Muscle layer of duodenum (tissue), 2 donors: ENCODE measurements around the gene GLT6D1.

Experiments used
- H3K27ac ChIP-seq: one replicate; pipeline ENCODE4 v1.7.0; 2013; ENCODE audit warnings: mild to moderate bottlenecking, low read length
- H3K27me3 ChIP-seq: one replicate; pipeline ENCODE4 v1.7.0; 2013; ENCODE audit warnings: low read depth, mild to moderate bottlenecking, control low read depth, low read length
- H3K36me3 ChIP-seq, 2 donors: one replicate each; pipeline ENCODE4 v1.7.0; 2013; ENCODE audit warnings: low read length in 2 of 2, control low read depth in 1 of 2, mild to moderate bottlenecking in 1 of 2; ENCODE audit not compliant: insufficient read depth in 2 of 2, control insufficient read depth in 1 of 2
- H3K4me1 ChIP-seq, 2 donors: one replicate each; pipeline ENCODE4 v1.7.0; 2013; ENCODE audit warnings: low read length in 2 of 2, mild to moderate bottlenecking in 2 of 2, control low read depth in 1 of 2, moderate library complexity in 1 of 2; ENCODE audit not compliant: insufficient read depth in 2 of 2, control insufficient read depth in 1 of 2
- H3K4me3 ChIP-seq, 2 donors: one replicate each; pipeline ENCODE4 v1.7.0; 2013; ENCODE audit warnings: low read length in 2 of 2, low read depth in 1 of 2, mild to moderate bottlenecking in 1 of 2
- H3K9me3 ChIP-seq, 2 donors: one replicate each; pipeline ENCODE4 v1.7.0; 2013; ENCODE audit warnings: low read length in 2 of 2, control low read depth in 1 of 2, mild to moderate bottlenecking in 1 of 2; ENCODE audit not compliant: control insufficient read depth in 1 of 2
- donor health status: healthy.

Gene GLT6D1

DNA sequence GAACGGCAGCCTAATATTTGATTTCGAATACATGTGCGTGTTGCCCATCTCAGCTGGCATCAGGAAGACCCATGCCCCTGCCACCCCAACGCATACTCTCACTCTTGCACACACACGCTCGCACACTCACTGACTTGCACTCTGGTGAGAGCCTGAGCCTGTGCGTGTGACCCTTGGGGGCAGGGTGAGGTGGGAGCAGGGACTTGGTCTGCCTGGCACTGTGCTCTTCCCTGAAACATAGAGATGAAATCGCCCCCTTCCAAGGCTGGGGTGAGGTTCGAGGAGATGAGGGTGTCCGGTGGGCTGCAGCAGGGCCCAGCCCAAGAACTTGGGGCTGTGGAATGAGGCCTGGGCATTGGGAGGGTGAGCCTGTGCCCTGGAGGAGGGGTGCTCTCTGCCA lies 24.9 kb upstream of the GLT6D1 start:
- Histone ChIP-seq H3K4me3 (no peak overlapping the region), H3K9me3 (no peaks in the 10 kb centered on the region), H3K4me1 (no peaks in the 10 kb centered on the region), H3K36me3 (no peaks in the 10 kb centered on the region), H3K27ac (no peak overlapping the region), H3K27me3 (no peaks in the 10 kb centered on the region)

DNA sequence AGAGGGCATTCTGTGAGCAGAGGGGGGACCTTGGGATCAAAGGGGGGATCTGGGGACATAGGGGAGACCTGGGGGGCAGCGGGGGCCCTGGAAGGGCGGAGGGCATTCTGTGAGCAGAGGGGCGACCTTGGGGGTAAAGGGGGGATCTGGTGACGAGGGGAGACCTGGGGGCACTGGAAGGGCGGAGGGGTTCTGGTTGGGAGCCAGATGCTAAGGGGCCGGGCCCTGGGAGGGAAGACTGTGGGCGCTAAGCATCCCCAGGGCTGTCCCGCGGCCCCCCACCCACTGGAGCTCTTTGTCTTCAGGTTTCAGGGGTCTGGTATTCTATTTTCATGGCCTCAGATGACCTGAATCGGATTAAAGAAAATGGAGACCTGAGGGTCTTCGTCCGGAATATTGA lies 24.5 kb upstream of the GLT6D1 start:
- Histone ChIP-seq H3K27ac (no peak overlapping the region), H3K36me3 (no peaks in the 10 kb centered on the region), H3K4me3 (no peak overlapping the region), H3K9me3 (no peaks in the 10 kb centered on the region), H3K4me1 (no peaks in the 10 kb centered on the region), H3K27me3 (no peaks in the 10 kb centered on the region)

DNA sequence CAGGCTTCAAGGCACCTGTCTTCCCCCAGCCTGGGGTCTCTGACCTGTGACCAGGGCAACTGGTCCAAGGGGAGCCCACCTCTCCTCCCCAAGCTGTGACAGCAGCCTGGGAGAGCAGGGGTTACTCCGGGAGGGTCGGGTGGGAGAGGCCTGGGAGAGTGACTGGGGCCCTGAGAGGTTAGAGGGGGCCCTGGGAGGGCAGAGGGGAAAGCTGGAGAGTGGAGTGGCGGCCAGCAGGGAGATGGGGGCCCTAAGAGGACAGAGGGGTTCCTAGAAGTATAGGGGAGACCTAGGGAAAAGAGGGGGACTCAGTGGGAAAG lies 24.1 kb upstream of the GLT6D1 start:
- H3K36me3 ChIP-seq: no peaks in the 10 kb centered on the region
- H3K27me3 ChIP-seq: no peaks in the 10 kb centered on the region
- H3K9me3 ChIP-seq: no peaks in the 10 kb centered on the region

DNA sequence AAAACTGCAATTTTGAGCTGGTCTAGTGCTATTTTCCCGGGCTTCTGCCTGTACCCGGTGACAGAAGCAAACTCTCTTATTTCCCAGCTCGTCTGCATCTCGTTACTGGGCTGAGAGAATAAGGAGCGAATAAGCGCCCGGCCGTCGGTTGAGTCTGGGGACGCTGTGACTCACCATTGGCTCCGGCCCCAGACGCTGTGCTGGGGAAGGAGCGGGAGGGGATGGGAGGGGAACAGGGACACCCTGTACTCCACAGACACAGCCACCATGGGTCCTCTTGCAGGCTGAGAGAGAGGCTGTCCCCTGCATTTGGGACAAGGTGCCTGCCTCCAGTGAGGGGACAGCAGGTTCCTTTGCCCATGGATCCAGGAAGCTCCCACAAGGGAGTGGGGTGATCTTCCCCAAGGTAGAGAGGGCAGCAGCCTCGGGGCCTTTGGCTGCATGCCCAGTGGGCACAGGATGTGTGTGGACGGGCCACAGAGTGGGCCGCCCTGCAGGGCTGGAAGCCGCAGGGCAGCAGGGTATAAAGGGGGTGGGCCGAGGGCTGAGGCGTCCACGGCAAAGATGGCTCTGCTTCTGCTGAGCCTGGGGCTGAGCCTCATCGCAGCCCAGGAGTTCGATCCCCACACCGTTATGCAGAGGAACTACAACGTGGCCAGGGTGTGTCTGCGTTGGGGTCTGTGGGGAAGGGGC lies 23.6 kb upstream of the GLT6D1 start, which contains the start of gene LCN9:
Gene LCN9, plus strand, starts transcription at position 552 of the 693 bp plus-strand sequence. Its CDS starts 13 bp downstream, at position 565.
- H3K27me3 ChIP-seq: no peaks in the 10 kb centered on the region

More for the DNA sequence above, 24.1 kb upstream of the GLT6D1 start:
- Histone ChIP-seq H3K4me1 (no peaks in the 10 kb centered on the region), H3K27ac (no peak overlapping the region), H3K4me3 (no peak overlapping the region)

DNA sequence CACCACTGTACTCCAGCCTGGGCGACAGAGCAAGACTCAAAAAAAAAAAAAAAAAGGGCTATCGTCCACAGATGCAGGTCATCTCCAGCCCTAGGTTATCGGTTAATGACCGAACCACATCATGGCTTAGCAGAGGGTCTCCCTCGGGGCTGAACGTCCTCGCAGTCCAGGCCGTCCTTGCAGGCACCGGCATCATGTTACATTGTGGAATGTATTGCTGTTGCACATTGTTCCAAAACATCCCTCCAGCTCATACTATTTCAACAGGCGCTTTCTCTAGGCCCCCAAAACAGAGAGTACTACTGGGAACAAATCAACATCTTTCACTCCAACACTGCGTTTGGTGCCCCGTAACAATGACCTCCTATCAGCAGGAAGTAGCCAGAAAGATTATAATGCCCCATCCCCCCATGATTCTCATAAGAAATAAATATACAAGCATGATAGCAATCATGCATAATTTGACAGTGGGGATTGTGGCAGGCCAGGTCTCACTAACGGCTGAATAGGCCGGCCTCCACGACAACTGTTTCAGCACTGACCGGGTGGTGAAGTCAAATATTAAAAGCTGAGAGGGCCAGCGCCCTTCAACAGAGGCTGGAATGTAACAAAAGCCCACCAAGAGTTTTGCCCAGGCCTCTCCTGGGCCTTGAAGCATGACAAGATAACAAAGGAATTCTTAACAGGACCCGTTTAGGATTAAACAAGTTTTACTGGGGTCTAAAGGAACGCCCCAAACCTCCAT lies 22.6 kb upstream of the GLT6D1 start:
- H3K27ac ChIP-seq: no peak overlapping the region
- no peak overlapping the region for H3K4me3 ChIP-seq
- no peaks in the 10 kb centered on the region for H3K9me3 ChIP-seq
- no peaks in the 10 kb centered on the region for H3K27me3 ChIP-seq
- H3K4me1 ChIP-seq: no peaks in the 10 kb centered on the region
- no peaks in the 10 kb centered on the region for H3K36me3 ChIP-seq

More for the DNA sequence above, 23.6 kb upstream of the GLT6D1 start, which contains the start of gene LCN9:
- no peak within 1 kb of the TSS for H3K4me3 ChIP-seq
- no peaks in the 10 kb centered on the region for H3K36me3 ChIP-seq
- no peaks in the 10 kb centered on the region for H3K4me1 ChIP-seq
- no peak within 1 kb of the TSS for H3K27ac ChIP-seq
- H3K9me3 ChIP-seq: no peaks in the 10 kb centered on the region

DNA sequence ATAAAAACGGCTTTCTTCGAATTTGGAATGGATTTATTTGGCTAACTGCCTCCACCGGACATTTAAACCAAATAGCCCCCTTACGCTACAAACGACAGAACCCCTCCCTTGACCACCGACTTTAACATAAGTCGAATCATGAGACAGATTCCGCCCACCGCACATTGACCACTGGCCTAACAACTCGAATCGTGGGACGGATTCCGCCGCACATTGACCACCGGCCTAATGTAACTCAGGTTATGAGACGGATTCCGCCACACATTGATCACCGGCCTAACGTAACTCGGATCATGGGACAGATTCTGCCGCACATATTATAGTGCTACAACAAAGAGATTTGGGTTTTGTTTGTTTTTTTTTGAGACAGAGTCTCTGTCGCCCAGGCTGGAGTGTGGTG lies 21.1 kb upstream of the GLT6D1 start:
- no peaks in the 10 kb centered on the region for H3K36me3 ChIP-seq
- no peaks in the 10 kb centered on the region for H3K9me3 ChIP-seq
- no peaks in the 10 kb centered on the region for H3K27me3 ChIP-seq
- H3K4me1 ChIP-seq: no peaks in the 10 kb centered on the region
- H3K4me3 ChIP-seq: no peak overlapping the region
- H3K27ac ChIP-seq: no peak overlapping the region

DNA sequence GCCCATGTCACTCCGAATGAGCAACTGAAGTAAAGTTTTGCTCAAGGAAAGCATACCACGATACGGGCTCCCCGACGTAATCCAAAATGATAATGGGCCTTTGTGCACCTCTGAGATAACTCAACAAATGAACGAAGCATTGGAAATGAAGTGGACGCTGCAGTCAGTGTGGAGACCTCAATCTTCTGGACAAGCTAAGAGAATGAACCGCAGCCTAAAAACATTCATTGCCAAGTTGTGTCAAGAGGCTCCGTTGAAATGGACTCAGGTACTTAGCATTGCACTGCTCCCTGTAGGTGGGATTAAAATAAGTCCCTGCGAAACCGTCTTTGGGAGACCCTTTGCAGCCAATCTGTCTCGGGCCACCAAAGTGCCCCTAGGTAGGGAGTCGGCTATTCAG lies 19.9 kb upstream of the GLT6D1 start:
- H3K36me3 ChIP-seq: no peaks in the 10 kb centered on the region
- no peak overlapping the region for H3K27ac ChIP-seq
- H3K27me3 ChIP-seq: no peaks in the 10 kb centered on the region
- no peaks in the 10 kb centered on the region for H3K4me1 ChIP-seq
- H3K9me3 ChIP-seq: no peaks in the 10 kb centered on the region
- no peak overlapping the region for H3K4me3 ChIP-seq

DNA sequence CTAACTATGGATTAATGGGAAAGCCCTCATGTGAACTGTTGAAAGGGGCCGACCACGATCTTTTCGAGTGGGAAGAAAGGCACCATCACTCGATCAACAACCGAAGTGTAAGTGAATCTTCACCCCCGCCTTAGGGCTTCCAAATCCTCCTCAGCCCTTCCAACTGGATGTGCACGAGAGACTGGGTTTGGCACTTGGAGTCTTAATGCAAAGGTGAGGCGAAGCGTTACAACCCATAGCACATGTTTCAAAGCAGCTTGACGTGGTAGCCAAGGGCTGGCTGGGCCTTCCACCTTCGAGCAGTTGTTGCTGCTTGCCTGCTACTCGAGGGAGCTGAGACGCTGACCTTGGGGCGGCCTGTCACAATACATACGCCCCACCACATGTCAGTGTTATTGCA lies 18.1 kb upstream of the GLT6D1 start:
- Histone ChIP-seq H3K27ac (no peak overlapping the region), H3K4me1 (no peaks in the 10 kb centered on the region), H3K4me3 (no peak overlapping the region), H3K9me3 (no peaks in the 10 kb centered on the region), H3K36me3 (no peaks in the 10 kb centered on the region), H3K27me3 (no peaks in the 10 kb centered on the region)

DNA sequence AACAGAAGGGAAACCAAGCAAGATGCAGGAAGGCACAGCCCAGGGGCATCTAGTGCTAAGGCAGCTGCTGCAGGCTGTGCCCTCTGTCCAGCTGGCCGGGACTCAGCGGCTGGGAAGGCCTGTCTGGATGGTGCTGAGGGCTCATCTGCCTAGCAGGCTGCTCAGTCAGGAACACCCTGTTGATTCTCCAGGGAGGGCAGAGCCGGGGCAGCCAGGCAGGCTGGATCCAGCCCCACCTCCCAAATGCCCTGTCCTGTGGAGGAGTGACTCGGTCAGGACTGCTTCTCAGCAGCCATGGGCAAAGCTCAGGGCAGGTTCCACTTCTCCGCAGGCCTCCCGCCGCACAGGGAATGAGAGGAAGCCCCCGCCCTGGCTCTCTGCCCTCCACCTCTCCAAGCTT lies 16.0 kb upstream of the GLT6D1 start:
- H3K36me3 ChIP-seq: no peaks in the 10 kb centered on the region
- peaks cover 0 to 3% of the 10 kb centered on the region in 2 donors for H3K9me3 ChIP-seq
- no peak overlapping the region for H3K27ac ChIP-seq
- H3K27me3 ChIP-seq: no peaks in the 10 kb centered on the region
- no peak overlapping the region for H3K4me3 ChIP-seq
- H3K4me1 ChIP-seq: no peaks in the 10 kb centered on the region

DNA sequence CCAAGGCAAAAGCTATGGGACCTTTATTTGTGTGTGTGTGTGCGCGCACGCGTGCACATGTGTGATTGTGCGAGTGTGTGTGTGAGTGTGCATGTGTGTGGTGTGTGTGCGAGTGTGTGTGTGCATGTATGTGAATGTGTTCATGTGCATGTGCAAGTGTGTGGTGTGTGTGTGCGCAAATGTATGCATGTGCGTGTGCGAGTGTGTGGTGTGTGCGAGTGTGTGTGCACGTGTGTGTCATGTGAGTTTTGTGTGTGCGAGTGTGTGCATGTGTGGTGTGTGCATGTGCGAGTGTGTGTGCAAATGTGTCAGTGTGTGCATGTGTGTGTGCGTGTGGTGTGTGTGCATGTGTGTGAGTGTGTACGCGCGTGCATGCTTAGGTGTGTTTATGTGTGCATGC lies 11.1 kb upstream of the GLT6D1 start:
- H3K4me3 ChIP-seq: no peak overlapping the region
- no peaks in the 10 kb centered on the region for H3K27me3 ChIP-seq
- H3K36me3 ChIP-seq: no peaks in the 10 kb centered on the region
- no peaks in the 10 kb centered on the region for H3K4me1 ChIP-seq
- no peak overlapping the region for H3K27ac ChIP-seq
- H3K9me3 ChIP-seq: peaks cover 13 to 39% of the 10 kb centered on the region in 2 donors

DNA sequence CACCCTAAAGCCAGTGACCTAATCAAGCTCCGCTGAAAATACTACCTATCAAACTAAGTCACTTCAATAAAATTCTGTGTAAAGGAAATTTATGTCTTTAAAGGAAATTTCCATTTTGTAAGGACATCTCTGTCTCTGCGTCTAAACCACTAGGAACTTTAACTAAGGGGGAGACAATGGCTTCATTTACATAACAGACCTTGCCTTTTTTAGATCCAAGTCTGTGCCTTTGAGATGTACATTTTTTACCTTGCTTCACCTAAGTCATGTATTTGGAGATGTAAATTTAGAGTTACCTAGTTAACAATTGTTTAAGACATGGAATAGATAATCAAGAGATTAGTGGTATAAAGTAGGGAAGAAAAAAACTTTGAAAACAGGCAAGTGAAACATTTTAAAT lies 10.2 kb upstream of the GLT6D1 start:
- H3K27ac ChIP-seq: no peak overlapping the region
- no peaks in the 10 kb centered on the region for H3K36me3 ChIP-seq
- no peaks in the 10 kb centered on the region for H3K27me3 ChIP-seq
- no peak overlapping the region for H3K4me3 ChIP-seq
- H3K4me1 ChIP-seq: no peaks in the 10 kb centered on the region
- peaks cover 21 to 48% of the 10 kb centered on the region in 2 donors for H3K9me3 ChIP-seq
